HuH-7.5 (cell line): Measurements from ENCODE around the gene HS2ST1.

Source experiments
- DNase-seq: peaks from one replicate; pipeline ENCODE4 v3.0.0; 2011; ENCODE audit warnings: low spot score

HS2ST1 gene

DNA sequence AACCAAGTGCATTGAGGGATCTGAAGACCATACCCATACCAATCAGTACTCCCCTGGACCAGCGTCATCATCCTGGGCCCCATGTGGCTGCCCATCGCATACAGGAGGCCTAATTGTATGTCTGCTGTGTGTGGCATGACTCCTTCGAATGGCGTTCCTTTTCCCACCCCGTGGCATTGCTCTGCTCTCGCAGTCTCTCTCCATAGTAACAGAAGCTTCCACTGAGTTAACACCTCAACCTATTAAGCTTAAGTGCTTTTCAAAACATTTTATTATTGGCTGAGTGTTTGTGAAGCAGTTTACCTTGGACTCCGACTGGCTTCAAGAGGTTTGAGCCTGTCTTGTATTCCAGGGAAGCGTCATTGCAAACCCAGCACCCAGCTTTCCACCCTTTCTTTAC, 227.1 kb downstream of the HS2ST1 start:
- DNase-seq = no peak

DNA sequence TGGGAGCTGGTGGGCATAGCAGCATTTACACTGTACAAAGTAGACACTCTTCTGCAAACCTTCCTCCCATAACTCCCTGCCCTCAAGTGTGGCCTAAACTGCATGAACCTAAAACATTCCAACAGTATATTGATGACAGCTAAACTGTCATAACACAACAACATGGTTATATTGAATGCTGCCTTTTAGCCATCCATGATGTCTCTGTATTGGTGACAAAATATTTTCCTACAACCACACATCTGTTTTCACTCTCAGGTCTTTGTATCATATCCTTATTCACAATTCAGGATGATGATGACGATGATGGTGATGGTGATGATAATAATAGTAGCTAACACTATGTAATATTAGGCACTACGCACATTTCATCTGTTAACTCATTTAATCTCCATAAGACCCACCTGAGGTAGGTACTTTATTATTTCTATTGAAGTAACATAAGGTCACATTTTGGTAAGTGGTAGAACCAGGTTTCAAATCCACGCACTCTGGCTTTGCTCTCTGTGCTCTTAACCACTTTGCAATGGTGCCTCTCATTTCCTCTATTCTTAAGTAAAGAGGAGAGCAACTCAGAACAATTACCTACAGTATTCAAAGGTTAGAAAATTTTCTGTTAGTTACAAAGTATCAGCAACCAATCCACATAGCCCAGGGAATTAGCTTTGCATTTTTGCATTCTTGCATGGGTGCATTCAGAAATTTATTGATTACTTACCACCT, 229.1 kb downstream of the HS2ST1 start:
- no peak for DNase-seq

DNA sequence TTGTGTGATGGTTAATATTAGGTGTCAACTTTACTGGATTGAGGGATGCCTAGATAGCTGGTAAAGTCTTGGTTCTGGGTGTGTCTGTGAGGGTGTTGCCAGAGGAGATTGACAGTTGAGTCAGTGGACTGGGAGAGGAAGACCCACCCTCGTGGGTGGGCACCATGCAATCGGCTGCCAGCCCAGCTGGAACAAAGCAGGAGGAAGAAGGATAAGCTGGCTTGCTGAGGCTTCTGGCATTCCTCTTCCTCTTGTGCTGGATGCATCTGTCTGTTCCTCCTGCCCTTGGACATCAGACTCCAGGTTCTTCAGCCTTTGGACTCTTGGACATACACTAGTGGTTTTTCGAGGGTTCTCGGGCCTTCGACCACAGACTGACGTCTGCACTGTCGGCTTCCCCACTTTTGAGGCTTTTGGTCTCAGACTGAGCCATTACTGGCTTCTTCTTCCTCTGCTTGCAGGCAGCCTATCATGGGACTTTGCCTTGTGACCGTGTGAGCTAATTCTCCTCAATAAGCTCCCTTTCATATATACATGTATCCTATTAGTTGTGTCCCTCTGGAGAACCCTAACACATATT, 230.0 kb downstream of the HS2ST1 start:
- DNase-seq = no peak

DNA sequence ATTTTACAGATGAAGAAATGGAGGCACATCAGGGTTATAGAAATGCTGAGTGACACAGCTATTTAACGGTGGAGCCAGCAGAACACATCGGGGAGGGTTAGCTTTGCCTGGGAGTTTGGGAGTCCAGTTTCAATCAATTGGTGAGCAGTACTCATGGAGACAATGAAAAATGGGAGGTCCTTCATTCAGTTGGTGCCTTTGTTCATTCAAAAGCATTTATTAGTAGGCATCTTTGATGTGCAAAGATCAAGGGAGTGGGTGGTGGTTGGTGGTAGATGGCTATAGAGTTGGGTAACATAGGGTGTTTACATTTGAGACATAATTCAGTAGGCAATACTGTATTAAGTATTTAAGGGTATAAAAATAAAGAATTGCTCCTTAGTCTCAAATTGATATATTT, 230.5 kb downstream of the HS2ST1 start:
- no peak for DNase-seq

DNA sequence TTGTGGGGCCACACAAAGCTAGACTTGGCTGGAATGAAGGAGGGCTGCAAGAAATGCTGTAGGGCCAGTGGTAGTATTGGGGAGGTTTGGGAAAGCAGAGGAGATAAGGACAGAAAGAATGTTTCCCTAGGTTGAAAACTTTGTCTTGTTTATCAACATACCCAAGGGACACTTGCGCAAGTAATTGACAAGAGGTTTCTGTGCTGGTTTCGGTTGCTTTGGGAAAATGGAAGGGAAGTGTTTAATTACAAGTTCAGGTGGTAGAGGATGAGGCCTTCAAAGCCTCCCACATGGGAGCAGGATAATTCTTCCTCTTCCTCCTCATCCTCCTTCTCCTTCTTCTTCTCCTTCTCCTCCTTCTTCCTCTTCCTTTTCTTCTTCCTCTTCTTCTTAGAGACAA, 232.1 kb downstream of the HS2ST1 start:
- DNase-seq = no peak

DNA sequence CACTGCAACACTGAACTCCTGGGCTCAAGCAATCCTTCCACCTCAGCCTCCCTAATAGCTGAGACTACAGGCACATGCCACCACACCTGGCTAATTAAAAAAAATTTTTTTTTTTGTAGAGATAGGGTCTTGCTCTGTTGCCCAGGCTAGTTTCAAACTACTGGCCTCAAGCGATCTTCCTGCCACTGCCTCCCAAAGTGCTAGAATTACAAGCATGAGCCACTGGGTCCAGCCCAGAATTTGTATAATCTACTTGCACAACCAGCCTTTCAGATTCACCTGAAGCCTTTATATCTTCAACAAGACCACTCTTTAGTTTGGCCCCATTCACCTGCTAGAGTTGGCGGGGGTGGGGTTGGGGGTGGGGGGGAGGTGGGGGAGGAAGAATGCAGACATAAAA, 232.6 kb downstream of the HS2ST1 start:
- no peak for DNase-seq

DNA sequence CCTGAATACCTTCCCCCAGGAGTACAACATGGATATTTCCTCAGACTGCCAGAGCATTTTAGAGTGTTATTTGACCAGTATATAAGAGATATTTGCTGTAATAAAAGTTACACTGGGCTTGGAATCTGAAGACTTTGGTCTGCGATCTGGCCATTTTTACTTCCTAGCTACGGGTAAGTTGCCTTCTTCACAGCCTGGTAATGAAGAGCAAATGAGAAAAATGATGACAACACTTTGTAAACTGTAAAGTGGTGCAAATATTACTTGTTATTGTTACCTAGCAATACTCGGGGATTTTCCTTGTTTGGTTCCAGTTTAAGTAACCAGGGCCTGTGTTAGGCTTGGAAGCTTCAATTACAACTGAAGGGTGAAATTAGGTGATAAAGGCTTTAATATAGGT, 233.4 kb downstream of the HS2ST1 start:
- no peak for DNase-seq

DNA sequence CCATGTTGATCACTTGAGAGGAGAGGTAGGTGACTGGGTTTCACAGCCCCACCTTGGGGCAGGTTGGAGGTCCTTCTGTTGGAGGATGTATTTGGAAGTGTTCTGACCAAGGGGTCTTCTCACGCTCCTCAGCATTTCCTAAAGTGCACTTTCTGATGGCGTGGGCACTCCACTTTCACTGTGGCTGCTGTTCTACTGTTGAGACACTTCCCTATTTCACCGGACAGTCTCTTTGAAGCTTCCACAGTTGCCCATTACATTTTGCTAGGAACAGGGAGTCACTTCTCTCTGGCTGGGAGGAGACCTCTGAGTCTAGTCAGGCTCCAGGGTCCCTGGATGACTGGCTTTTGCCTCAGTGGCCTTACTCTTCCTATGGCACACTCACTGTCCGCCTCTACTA, 234.2 kb downstream of the HS2ST1 start:
- DNase-seq = no peak

DNA sequence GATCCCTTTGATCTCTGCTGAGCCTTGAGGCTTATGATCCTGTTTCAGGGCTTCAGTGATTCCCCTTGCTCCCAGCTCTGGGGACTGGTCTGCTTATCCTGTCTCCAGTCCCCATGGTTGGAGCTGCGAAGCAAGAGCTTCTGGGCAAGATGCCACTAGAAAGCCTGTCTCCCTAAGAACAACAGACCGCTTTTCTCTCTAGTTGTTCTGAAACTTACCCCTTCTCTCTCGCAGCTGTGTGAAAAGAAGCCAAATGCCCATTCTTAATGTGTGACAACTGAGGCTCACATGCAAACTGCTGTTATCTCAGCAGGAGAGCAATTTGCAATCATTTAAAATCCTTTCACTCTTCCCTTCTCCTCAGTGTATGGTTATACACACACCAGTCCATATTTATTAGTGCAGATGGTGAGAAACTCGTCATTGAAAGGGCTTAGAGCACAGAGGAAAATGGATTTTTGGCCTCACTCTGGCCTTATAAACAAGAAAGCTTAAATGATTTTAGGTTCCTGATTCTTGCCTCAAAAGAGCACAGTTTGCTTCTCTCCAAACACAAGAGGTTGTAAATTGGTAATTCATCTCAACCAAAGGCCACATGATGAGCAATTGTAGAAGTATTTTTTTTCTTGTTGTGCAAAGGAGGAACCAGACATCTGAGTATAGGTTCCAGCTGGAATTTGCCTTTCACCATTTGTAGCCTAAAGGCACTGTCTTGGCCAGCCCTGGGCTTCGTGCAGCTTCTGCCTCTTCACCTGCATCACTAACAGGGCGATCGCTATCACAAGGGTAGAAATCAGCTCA, 235.0 kb downstream of the HS2ST1 start:
- no peak for DNase-seq

DNA sequence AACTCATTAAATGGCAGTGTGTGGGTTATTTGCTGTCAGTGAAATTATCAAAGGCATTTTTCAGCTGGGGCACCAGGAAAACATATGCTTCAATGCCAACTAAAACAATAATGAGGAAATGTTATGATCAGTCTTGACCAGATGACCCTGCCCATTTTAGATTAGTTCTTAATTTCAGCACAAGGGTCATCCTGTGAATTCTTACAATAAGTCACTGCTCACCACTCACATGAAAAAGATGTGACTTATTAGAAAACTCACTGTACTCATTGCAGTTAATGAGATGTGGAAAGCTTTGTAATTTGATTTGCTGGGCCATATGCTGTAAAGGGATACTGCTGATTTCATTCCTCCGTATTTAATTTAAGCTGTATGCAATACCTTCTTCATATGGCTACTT, 235.7 kb downstream of the HS2ST1 start:
- DNase-seq = no peak

DNA sequence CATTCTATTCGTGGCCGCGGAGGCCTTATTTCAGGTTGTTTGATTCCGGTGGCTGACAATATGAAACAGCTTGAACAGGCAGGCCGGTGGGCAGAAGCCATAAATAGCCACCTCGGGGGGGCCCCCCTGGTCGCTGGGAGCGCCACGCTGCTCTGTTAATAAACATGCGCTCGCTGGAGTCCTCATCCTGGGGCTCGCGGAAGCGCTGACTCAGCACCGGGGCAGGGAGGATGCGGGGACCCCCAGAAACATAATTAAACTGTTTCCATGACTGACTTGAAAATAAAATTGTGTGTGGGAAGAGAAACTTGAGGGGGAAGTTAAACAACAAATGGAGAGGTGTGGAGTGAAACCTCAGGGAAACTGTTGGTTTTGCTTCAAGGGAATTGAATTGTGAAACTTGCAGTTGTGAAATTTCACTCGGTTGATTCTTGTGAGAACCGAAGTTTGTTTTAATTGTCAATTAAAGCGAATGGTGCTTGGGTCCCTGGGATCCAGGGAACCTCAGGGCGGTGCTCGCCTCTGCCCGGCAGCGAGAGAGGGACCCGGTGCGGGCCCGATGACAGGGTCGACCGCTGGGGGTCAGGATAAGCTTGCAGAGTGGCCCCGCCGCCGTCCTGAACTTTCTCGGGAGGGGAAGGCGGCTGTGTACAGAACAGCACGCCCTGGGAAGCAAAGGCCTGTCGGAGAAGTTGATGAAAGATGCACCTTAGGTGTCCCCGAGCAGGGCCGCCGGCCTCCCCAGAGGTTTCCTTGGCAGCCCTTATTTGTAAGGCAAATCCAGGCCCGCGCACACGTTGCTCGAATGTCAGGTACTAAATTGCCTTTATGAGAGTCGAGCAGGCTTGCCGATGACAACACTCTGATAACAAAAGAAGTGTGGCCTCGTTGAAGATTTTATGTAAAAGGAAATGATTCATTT, 237.3 kb downstream of the HS2ST1 start:
- peak; percentile 56 for DNase-seq

DNA sequence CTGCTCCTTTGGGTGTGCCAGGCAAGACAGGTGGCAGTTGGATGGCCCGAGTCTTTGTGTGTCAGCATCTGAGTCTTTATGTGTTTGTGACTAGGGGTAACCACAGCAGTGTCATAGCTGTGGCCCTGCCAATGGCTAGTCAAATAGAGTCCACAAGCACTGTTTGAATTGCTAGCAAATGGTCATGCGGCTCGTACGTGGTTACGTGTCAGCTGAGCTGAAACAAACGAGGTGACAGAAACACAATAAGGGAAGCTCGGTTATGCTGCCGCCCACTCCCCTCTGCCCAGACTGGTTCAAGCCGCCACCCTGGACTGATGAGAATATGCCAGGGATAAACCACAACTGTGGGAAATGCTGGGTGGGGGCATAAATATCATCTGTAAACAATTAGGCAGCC, 239.9 kb downstream of the HS2ST1 start:
- no peak for DNase-seq

DNA sequence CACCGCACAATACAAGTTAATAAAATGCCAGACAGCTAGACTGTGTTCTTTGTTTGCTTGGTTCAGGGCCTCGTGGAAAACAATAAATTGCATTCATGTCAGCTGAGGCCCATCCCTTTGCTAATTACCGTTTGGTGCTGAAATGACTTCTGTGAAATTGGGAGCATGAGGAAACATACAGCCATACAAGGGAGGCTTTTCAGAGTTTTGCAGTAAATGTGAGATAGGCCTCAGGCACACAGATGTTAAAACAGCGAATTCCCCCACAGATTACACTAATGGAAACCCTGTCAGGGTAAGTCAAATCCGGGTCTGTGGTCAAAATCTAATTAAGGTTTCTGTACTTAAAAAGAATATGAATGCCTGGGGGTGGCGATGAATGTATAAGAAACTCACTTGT, 240.7 kb downstream of the HS2ST1 start:
- DNase-seq = no peak

DNA sequence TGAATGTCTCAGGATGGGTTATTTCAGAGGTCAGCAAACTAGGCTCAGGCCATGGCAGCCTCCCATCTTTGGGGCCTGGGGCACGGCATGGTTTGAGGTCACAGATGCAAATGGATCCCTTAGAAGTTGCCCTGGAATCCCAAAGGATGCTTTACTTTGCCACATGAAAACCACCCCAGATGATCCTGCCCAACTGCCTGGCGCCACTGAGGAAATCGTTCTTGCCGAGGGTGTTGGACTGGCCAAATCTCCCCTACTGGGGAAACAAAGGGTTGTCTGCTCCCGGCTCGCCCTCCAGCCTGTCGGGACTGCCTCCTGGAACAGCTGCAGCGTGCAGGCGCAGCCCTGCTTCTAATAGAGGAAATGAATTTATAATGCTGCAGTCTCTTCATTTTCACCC, 241.2 kb downstream of the HS2ST1 start:
- no peak for DNase-seq

DNA sequence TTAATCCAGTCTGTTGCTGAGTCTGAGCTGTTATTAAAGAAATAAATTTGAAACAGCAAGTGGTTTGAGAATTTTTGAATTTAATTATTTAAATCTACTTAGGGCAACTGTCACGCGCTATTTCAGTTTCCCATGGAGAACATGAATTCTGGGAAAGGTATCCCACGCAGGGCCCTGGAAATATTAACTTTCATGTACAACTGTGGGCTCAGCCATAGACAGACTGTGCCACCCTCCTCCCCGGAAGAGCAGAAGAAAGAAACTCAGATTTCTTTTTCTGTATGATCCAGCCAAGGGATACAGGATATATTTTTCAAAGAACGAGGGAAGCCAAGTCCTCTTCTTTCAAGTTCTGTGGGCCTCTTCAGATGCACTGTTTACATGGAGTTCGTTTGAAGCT, 241.7 kb downstream of the HS2ST1 start:
- no peak for DNase-seq

DNA sequence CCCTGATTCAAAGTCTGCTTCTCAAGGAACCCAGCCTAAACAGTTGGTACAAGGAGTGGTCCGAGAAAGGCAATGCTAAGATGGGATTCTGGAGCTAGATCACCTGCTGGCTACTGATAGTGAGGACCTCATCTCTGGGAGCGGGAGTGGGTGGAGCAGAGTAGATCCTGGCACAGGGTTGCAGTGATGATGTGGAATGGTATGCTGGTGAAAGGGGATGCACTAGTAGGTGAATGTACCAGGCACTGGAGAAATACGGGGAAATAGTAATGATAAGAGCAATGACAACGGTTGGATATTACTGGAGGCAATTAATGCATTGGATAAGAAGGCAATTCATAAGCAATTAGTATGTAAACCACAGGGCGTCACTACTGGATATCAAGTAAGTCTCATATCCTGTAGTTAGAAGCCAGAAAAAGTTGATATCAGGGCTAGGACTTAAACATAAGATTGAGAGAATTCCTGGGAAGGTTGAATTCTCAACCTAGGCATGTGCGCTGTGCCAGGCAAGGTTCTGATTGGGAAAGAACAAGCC, 245.0 kb downstream of the HS2ST1 start:
- no peak for DNase-seq
